GM19328 (cell line): ENCODE data around the gene METTL22.

Source experiments
- ATAC-seq: cut with Tn5 transposase; IDR thresholded peaks from one replicate; pipeline ENCODE4 v1.9.1; 2021; ENCODE audit warnings: mild to moderate bottlenecking, moderate library complexity; ENCODE audit not compliant: unreplicated experiment

The METTL22 gene

GRCh38 chr16:8621572-8622314 lies at the start of gene METTL22:
TSS of gene METTL22 (plus strand) at chr16:8621698. CDS start at chr16:8625666, 3,968 bp downstream.
- peak; percentile 92 for ATAC-seq

- no peak for ATAC-seq
Measured at GRCh38 chr16:8572063-8572918, 49.2 kb upstream of the METTL22 start.

GRCh38 chr16:8572919-8573724 lies 48.4 kb upstream of the METTL22 start:
- ATAC-seq = no peak

- ATAC-seq = no peak
Measured at GRCh38 chr16:8575399-8575798, 46.1 kb upstream of the METTL22 start.

- ATAC-seq = no peak
Measured at GRCh38 chr16:8576141-8577004, 45.1 kb upstream of the METTL22 start.

GRCh38 chr16:8577678-8578304 lies 43.7 kb upstream of the METTL22 start:
- no peak for ATAC-seq

GRCh38 chr16:8579559-8579958 lies 41.9 kb upstream of the METTL22 start:
- ATAC-seq = no peak

GRCh38 chr16:8581831-8582580 lies 39.5 kb upstream of the METTL22 start:
- no peak for ATAC-seq

GRCh38 chr16:8583199-8583598 lies 38.3 kb upstream of the METTL22 start:
- ATAC-seq = no peak

- ATAC-seq = no peak
Measured at GRCh38 chr16:8583732-8584131, 37.8 kb upstream of the METTL22 start.

- no peak for ATAC-seq
Measured at GRCh38 chr16:8585041-8585440, 36.5 kb upstream of the METTL22 start.

- ATAC-seq = no peak
Measured at GRCh38 chr16:8585857-8586256, 35.6 kb upstream of the METTL22 start.

GRCh38 chr16:8587065-8587464 lies 34.4 kb upstream of the METTL22 start:
- ATAC-seq = no peak

- ATAC-seq = no peak
Measured at GRCh38 chr16:8588682-8589056, 32.8 kb upstream of the METTL22 start.

GRCh38 chr16:8589057-8589899 lies 32.2 kb upstream of the METTL22 start:
- no peak for ATAC-seq

GRCh38 chr16:8589900-8590688 lies 31.4 kb upstream of the METTL22 start, which contains the start of gene TMEM114:
TSS of gene TMEM114 (minus strand) at chr16:8590511. CDS start at chr16:8589838, 673 bp downstream.
- no peak for ATAC-seq

GRCh38 chr16:8590811-8591210 lies 30.7 kb upstream of the METTL22 start:
- no peak for ATAC-seq
